ENCODE results near the gene RNF145. TPM values are rescaled to one million over a fixed set of nuclear protein-coding genes. Genes with fewer than 3 reads are reported as not detected.

Gene RNF145
- total RNA-seq, 2 donors from 2014 or later = 13.5 to 19.5 TPM

DNA sequence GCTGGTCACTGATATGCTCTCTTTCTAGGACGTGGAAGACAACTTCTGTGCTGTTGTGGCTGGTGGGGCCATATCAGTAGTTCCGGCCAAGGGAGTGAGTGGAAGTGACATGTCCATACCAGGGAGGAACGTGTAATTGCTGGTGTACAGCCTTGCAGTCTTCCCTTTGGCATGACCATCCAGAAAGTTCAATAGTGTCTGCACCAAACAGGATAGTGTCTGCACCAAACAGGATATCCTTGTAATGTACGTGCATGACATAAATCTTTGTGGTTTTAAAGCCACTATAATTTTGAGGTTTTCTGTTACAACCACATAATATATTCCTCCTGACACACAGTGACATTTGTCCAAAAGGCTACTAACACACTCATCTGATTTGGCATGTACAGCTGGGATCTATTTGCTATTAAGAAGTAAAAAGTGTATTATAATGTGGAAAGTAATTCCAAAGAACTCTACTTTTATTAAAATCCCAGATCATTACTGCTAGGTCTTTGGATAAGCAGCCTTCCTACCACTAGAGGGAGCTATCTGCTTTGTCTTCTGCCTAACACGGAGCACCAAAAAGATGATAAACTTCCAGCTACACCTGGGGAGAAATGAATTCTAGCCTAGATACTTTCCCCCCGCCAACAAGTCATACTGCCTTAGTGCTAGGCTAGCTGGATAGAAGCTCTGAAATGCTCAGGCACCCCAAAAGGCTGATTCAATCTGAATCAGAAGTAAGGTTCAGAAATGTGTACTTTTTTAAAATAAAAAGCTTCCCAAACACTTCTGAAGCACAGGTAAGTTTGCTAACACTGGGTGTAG is 52.7 kb downstream of the RNF145 start:
- TF ChIP-seq POLR2A (IDR thresholded peaks at IDR 0.05) = no peak
- TF ChIP-seq, protein P1, sequence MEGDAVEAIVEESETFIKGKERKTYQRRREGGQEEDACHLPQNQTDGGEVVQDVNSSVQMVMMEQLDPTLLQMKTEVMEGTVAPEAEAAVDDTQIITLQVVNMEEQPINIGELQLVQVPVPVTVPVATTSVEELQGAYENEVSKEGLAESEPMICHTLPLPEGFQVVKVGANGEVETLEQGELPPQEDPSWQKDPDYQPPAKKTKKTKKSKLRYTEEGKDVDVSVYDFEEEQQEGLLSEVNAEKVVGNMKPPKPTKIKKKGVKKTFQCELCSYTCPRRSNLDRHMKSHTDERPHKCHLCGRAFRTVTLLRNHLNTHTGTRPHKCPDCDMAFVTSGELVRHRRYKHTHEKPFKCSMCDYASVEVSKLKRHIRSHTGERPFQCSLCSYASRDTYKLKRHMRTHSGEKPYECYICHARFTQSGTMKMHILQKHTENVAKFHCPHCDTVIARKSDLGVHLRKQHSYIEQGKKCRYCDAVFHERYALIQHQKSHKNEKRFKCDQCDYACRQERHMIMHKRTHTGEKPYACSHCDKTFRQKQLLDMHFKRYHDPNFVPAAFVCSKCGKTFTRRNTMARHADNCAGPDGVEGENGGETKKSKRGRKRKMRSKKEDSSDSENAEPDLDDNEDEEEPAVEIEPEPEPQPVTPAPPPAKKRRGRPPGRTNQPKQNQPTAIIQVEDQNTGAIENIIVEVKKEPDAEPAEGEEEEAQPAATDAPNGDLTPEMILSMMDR (IDR thresholded peaks at IDR 0.05) = peak; percentile 71 to 90 (median 82)
- H3K9me3 ChIP-seq = no peaks in the 10 kb centered on the region
- H3K4me1 ChIP-seq = no peaks in the 10 kb centered on the region
- no peaks in the 10 kb centered on the region for H3K27me3 ChIP-seq
- H3K36me3 ChIP-seq (replicated peaks in 1 of 2; ENCODE audit: insufficient read depth in 1 of 2, low read depth in 2 of 2) = peaks cover 0 to 11% of the 10 kb centered on the region in 2 donors
- 37 to 45% methylated on average over 6 of the region's 6 CpGs for WGBS, 2 donors
- intact Hi-C loops (cut with DNase I) = no loop called here
- ATAC-seq (peak; percentile 73), DNase-seq (peak; percentile 17 to 65 (median 32))
- no peak overlapping the region for H3K27ac ChIP-seq
- H3K4me3 ChIP-seq = no peak overlapping the region

DNA sequence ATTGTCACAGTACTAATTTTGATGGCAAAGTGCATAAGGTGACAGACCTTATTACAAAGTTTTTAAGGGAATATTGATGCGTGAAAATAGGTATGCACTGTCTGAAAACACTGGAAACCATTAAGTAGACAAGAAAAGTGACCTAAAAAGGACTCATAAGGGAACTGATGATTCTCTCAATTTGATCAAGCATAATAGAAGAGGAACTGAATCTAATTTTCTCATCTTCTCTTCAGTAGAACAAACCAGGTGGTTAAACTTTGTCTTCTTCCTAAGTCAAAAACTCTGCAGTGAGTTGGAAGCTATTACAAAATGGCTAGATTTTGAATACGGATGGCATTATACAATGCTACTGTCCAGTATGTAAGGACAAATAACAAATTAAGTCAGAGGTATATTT is 53.4 kb downstream of the RNF145 start:
- ATAC-seq = no peak
- Histone ChIP-seq H3K4me3 (no peak overlapping the region), H3K27ac (no peak overlapping the region), H3K9me3 (no peaks in the 10 kb centered on the region), H3K4me1 (no peaks in the 10 kb centered on the region), H3K36me3 (replicated peaks in 1 of 2; ENCODE audit: insufficient read depth in 1 of 2, low read depth in 2 of 2) (peaks cover 0 to 8% of the 10 kb centered on the region in 2 donors), H3K27me3 (no peaks in the 10 kb centered on the region)
- no peak for TF ChIP-seq POLR2A (IDR thresholded peaks at IDR 0.05)
- TF ChIP-seq, protein P1 (IDR thresholded peaks at IDR 0.05) = no peak
- intact Hi-C loops (cut with DNase I) = no loop called here
- 69 to 78% methylated on average over 2 of the region's 2 CpGs for WGBS, 2 donors
- no peak for DNase-seq

DNA sequence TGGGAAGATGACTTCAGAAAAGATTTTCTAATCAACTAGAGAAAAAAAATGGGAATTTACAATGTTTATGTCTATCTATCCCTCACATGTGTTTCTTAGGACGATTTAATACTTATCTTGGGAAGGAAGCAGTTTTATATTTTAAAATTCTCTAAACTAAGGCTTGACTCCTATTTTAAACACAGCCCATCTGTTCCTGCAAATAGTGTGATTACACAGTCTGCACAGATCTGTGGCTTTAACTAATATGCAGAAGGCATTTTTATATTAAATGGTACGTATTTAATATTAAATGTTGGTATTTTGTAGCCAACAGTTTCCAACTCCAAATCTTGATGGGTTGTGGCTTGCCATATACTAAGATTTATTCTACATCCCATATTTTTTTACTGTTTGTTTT is 56.5 kb downstream of the RNF145 start:
- intact Hi-C loops (cut with DNase I) = no loop called here
- Histone ChIP-seq H3K27ac (no peak overlapping the region), H3K4me1 (no peaks in the 10 kb centered on the region), H3K9me3 (no peaks in the 10 kb centered on the region), H3K27me3 (no peaks in the 10 kb centered on the region), H3K36me3 (replicated peaks in 1 of 2; ENCODE audit: insufficient read depth in 1 of 2, low read depth in 2 of 2) (peaks cover 0 to under 1% of the 10 kb centered on the region in 2 donors), H3K4me3 (no peak overlapping the region)
- no peak for TF ChIP-seq POLR2A (IDR thresholded peaks at IDR 0.05)
- TF ChIP-seq, protein P1 (IDR thresholded peaks at IDR 0.05) = no peak
- ATAC-seq (no peak), DNase-seq (no peak)
- WGBS, 2 donors = 52 to 59% methylated on average over 2 of the region's 2 CpGs

DNA sequence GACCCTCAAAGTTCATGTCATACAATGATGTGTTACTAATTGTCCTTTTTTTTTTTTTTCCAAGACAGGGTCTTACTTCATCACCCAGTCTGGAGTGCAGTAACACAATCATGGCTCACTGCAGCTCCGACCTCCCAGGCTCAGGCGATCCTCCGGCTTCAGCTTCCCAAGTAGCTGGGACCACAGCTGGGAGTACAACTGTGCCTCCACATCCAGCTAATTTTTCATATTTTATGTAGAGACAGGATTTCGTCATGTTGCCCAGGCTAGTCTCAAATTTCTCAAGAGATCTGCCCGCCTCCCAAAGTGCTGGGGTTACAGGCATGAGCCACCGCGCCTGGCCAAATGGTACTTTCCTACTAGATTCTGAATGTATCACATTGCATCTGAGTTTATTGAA is 60.3 kb downstream of the RNF145 start:
- Histone ChIP-seq H3K36me3 (replicated peaks in 1 of 2; ENCODE audit: insufficient read depth in 1 of 2, low read depth in 2 of 2) (no peaks in the 10 kb centered on the region), H3K4me3 (no peak overlapping the region), H3K27ac (no peak overlapping the region), H3K4me1 (no peaks in the 10 kb centered on the region), H3K9me3 (no peaks in the 10 kb centered on the region), H3K27me3 (no peaks in the 10 kb centered on the region)
- intact Hi-C loops (cut with DNase I) = no loop called here
- ATAC-seq (no peak), DNase-seq (no peak)
- no peak for TF ChIP-seq POLR2A (IDR thresholded peaks at IDR 0.05)
- TF ChIP-seq, protein P1 (IDR thresholded peaks at IDR 0.05) = no peak
- WGBS, 2 donors = 81 to 87% methylated on average over 7 of the region's 7 CpGs

DNA sequence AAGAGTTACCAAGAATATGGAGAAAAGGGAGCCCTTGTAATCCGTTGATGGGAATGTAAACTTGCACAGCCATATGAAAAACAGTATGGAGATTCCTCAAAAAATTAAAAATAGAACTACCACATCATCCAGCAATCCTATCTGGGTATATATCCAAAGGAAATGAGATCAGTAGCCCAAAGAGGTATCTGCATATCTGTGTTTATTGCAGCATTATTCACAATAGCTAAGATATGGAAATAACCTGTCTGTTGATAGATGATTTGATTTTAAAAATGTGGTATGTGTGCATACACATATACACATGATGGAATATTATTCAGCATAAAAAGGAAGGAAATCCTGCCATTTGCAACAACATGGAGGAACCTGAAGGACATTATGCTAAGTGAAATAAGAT is 61.4 kb downstream of the RNF145 start:
- no peak for DNase-seq
- TF ChIP-seq, protein P1 (IDR thresholded peaks at IDR 0.05) = no peak
- TF ChIP-seq POLR2A (IDR thresholded peaks at IDR 0.05) = no peak
- Histone ChIP-seq H3K36me3 (replicated peaks in 1 of 2; ENCODE audit: insufficient read depth in 1 of 2, low read depth in 2 of 2) (no peaks in the 10 kb centered on the region), H3K27ac (no peak overlapping the region), H3K9me3 (no peaks in the 10 kb centered on the region), H3K4me1 (no peaks in the 10 kb centered on the region), H3K27me3 (no peaks in the 10 kb centered on the region), H3K4me3 (no peak overlapping the region)
- no peak for ATAC-seq
- intact Hi-C loops (cut with DNase I) = no loop called here
- WGBS, 2 donors = 48 to 56% methylated on average over 1 of the region's 1 CpG

All from body of pancreas (tissue), 4 donors.